ENCODE data around the gene NTM.

The NTM gene

DNA sequence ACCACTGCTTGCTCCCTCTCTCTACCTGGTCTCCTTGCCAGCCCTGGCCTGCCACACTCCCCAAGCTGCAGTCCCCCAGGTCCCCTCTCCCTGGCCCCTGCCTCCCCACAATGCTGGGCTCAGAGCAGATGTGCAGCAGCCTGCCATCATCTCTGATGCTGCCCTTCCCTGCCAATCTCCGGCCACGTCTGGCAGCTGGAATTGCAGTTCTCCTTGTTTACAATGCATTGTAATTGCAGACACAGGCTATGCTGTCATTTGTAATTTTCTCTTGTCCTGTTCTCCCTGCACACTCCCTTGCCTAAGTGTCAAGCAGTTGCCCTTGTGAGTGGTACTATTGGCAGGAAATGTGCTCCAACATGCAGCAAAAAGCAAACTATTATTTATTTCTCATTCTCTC lies 222.3 kb downstream of the NTM start:
- TF ChIP-seq, protein P1, sequence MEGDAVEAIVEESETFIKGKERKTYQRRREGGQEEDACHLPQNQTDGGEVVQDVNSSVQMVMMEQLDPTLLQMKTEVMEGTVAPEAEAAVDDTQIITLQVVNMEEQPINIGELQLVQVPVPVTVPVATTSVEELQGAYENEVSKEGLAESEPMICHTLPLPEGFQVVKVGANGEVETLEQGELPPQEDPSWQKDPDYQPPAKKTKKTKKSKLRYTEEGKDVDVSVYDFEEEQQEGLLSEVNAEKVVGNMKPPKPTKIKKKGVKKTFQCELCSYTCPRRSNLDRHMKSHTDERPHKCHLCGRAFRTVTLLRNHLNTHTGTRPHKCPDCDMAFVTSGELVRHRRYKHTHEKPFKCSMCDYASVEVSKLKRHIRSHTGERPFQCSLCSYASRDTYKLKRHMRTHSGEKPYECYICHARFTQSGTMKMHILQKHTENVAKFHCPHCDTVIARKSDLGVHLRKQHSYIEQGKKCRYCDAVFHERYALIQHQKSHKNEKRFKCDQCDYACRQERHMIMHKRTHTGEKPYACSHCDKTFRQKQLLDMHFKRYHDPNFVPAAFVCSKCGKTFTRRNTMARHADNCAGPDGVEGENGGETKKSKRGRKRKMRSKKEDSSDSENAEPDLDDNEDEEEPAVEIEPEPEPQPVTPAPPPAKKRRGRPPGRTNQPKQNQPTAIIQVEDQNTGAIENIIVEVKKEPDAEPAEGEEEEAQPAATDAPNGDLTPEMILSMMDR (conservative IDR thresholded peaks at IDR 0.05; ENCODE audit: low read depth, low read length) = no peak
- H3K4me3 ChIP-seq (ENCODE audit: low read length) = no peak overlapping the region
- no peak for DNase-seq (ENCODE audit: low read depth)

DNA sequence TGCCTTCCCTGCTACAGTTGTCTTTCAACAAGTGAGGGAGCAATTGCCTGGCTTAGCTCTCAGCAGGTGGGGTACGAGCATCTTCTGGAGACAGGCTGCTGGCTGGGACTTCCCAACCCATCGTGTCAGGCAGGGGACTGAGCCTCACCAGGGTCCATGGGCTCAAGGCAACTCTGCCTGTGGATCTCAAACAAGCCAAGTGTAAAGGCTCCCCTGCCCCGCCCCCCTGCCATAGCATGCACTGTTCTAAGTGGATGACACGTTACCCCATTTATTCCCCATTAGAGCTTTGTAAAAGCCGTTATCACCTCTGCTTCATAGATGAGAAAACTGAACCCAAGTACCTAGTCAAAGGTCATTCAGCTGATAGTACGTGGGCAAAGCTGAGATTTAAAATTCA lies 222.9 kb downstream of the NTM start:
- H3K4me3 ChIP-seq (ENCODE audit: low read length) = no peak overlapping the region
- DNase-seq (ENCODE audit: low read depth) = no peak
- TF ChIP-seq, protein P1 (conservative IDR thresholded peaks at IDR 0.05; ENCODE audit: low read depth, low read length) = no peak

DNA sequence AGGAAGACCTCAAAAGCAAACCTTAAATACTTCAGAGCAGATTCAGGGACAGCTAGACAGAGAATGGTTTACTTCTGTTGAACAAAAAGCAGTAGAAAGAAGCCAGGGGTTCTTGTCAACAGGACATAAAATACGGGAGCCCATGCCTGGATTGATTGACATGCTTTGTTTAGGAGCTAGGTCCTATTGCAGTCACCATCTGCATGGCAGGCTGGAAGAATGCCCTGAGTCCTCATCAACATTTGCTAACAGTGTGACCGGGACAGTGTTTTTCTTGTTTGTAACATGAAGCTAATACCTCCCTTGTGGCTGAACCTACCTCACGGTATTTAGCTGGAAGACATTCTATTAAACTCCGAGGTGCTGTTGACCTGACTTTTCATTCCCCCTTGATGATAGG lies 225.4 kb downstream of the NTM start:
- DNase-seq (ENCODE audit: low read depth) = no peak
- no peak overlapping the region for H3K4me3 ChIP-seq (ENCODE audit: low read length)
- TF ChIP-seq, protein P1 (conservative IDR thresholded peaks at IDR 0.05; ENCODE audit: low read depth, low read length) = no peak

DNA sequence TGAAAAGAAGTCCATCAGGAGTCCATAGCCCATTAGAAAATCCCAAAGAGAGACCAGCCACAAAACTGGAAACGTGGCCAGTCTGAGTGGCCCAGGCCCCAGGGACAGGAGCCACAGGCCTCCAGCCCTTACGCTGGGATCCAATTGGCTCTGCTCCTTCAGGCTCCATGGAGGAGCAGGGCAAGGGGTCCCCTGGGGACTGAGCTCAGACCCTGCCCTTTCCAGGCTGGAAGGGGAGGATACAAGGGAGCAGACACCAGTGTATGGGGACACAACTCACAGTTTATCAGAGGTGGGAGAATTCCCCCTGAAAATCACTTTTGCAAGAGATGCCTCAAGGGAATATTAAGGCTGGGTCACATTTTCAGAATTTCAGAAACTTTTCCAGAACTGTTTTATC lies 227.5 kb downstream of the NTM start:
- no peak overlapping the region for H3K4me3 ChIP-seq (ENCODE audit: low read length)
- DNase-seq (ENCODE audit: low read depth) = no peak
- TF ChIP-seq, protein P1 (conservative IDR thresholded peaks at IDR 0.05; ENCODE audit: low read depth, low read length) = no peak

DNA sequence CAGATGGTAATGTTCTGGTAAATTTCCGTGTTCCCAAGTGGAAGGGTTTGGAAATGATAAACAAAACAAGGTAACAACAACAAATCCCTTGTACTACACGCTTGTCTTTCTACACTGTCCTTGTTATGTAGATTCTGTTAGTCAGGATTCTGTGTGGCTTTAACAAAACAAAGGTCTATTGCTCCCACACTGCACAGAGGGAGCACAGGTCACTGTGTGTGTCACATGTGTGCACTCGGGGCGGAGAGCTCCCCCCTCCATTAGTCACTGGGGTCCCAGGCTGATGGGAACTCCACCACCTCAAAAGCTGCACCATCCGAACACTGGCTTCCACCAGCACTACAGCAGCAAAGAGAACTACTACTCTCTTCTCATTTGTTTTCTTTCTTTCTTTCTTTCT lies 227.9 kb downstream of the NTM start:
- no peak for DNase-seq (ENCODE audit: low read depth)
- no peak overlapping the region for H3K4me3 ChIP-seq (ENCODE audit: low read length)
- TF ChIP-seq, protein P1 (conservative IDR thresholded peaks at IDR 0.05; ENCODE audit: low read depth, low read length) = no peak

DNA sequence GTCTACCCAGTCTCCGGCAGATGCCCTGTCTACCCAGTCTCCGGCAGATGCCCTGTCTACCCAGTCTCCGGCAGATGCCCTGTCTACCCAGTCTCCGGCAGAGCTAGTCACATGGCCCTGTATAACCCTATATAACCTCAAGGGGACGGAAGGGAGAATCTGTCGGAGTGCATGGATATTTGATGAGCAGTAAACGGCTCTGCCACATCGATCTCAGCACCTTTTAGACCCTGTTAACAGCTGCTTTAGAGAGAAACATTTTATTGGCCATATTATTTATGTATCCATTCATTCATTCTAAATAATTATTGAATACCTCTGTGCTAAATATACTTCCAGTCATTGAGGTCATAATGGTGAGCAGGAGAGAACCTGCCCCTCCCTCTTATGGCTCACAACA lies 228.9 kb downstream of the NTM start:
- TF ChIP-seq, protein P1 (conservative IDR thresholded peaks at IDR 0.05; ENCODE audit: low read depth, low read length) = no peak
- DNase-seq (ENCODE audit: low read depth) = no peak
- no peak overlapping the region for H3K4me3 ChIP-seq (ENCODE audit: low read length)

DNA sequence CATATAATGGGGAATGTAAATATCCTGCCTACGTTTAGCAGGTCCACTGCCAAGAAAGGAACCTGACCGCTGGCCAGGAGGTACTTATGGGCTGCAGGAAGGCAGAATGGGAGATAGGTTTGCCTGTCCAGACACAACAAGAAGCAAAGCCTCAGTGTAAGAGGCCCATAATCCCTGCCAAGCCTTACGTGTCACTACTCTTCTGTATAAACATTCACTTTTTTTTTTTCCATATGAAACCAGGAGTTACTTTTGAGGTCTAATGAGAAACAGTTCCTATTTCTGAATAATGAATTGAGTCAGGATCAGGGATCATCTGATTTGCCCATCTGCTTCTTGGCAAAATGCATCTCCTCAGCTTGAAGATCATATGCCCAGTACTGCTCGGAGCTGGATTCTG lies 230.2 kb downstream of the NTM start:
- TF ChIP-seq, protein P1 (conservative IDR thresholded peaks at IDR 0.05; ENCODE audit: low read depth, low read length) = no peak
- DNase-seq (ENCODE audit: low read depth) = no peak
- H3K4me3 ChIP-seq (ENCODE audit: low read length) = no peak overlapping the region
